Activated CD8-positive, alpha-beta memory T cell treated with anti-CD3 and anti-CD28 coated beads, Interleukin-2, amount 50 U/mL, for 4 hours (primary cell): Measurements from ENCODE around the gene THRB.

Source experiments
- DNase-seq: peaks from one replicate; pipeline ENCODE4 v3.0.0-alpha.2; 2020

Gene THRB

DNA sequence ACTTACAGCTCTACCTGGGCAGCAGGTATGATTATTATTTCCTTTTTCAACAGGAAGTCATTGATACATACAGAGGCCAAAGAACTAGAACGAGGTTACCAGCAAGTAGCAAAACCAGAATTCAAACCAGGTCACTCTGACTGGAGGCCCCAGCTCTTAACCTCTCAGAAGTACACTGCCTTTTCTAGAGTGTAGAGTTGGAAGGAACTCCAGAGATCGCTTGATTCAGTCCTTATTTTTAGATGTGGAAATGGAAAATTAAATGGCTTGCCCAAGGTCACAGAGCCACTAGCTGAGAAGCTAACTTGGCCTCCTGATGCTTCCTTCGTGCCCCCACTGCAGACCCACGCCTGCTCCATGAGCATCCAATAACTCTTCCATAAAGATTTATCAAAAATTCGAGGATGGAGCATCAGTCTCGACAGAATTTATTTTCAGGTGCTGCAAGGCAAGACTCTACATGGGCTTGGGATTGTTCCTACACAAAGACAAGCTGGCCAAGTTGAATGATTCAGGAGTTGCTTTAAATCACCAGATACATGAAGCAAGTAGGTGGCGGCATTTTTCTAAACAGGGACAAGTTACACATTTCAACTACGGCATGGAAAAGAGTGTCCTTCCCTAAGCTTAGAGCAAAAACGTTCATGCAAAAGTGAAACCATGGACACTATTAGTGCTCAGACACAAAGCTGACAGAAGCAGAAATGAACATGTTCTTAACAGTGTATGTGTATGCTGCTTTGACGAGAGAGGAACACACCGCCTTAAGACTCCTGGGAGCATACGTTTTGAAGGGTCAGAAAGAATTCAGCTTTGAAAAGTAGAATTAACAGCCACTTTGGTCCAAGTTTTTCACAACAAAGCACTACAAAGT, 235.7 kb downstream of the THRB start:
- no peak for DNase-seq

DNA sequence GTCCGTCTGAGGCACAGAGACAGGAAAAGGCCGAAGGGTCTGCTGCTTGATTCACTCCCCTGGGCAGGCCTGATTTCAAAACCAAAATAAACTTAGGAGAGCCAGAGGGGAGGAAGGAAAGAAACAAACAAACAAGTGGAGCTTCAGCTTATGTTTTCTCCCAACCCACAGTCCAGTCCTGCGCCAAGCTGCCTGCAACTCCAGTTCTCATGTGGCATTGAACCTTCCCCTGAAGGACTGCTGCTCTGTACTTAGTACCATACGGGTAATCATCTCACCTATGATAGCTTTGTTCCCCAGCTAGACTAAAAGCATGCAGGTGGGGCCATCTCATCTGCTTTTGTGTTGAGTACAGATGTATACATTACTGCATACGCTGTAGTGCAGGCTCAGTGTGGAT, 236.4 kb downstream of the THRB start:
- no peak for DNase-seq

DNA sequence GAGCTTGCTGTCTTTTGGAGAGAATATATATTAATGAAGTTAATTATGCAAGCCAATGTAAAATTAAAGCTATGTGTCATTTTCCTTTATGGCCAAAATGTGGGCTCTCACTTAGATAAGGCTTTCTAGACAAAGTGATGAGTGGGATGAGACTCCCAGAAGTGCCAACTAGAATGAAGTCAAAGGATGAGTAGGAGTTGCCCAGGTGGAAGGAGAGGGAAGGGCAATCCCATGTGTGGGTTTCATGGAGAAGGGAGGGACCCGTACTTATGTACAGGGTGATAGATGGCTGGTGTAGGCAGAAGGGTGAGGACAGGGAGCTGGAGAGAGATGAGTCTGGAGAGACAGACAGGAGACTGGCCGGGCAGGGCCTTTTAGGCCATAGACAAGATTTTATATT, 239.2 kb downstream of the THRB start:
- no peak for DNase-seq

DNA sequence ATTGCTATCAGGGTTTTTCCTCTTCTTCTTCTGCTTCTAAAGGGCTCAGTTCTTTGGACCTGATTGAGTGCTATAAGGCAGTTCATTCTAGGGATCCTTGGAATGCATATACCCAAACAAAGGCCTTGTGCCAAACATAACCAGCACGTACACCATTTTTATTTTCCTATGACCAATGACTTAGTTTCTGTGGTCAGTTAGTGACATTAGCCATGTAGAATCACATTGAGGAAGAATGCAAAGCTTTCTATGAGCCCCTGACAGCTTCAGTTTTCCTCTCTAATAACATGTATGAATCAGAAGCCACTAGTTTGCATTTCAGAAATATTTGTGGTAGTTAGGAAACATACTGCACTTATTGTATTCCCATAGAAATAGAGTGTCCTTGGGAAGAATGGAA, 240.0 kb downstream of the THRB start:
- no peak for DNase-seq

DNA sequence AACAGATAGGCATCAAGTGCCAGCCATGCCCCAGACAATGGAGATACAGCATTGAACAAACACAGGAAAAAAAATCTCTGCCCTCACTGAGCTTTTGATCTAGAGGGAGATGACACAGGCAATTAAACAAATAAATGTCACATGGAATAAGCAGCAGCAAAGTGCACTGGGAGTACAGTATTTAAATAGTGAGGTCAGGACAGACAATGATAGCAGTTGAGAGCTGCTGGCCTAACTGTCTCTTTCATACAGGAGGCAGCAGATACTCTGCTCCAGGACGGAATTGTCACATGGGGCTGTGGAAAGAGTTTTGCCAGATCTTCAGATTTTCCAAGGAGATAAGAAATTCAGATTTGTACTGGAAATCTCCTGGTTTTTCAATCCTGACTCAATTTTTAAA, 241.3 kb downstream of the THRB start:
- no peak for DNase-seq

DNA sequence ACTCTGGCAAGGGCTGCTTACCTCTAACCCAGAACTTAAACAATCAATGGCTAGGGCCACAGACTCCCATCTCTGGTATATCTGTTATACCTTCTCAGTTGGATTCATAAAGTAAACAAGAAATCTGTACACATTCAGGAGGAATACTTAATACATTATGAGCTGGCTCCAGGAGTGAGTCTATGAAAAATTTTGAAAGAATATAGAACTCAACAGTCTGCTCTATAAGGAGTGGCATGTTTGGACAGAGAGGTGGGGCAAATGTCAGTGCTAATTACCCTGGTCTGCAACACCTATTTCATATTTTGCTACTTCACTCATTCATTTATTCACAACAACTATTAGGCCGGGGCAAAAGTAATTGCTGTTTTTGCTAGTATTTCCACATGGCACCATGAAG, 245.1 kb downstream of the THRB start:
- DNase-seq, result no peak

DNA sequence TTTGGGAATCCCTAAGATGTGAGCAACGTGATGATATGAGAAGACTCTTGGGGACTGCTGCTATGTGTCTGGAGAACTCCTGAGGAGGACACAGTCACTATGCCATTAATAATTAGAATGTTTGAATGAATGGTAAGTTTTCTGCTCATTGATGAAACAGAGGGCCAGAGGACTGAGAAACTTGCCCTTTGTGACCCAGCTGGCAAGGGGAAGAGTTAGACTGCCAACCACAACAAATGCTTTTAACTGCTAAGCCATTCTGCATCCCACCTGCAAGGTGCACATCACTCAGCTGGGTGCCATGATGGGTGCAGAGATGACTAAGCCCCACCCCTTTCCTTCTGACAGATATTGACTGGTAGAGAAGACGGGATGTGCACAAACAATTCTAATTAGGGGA, 249.6 kb downstream of the THRB start:
- no peak for DNase-seq

DNA sequence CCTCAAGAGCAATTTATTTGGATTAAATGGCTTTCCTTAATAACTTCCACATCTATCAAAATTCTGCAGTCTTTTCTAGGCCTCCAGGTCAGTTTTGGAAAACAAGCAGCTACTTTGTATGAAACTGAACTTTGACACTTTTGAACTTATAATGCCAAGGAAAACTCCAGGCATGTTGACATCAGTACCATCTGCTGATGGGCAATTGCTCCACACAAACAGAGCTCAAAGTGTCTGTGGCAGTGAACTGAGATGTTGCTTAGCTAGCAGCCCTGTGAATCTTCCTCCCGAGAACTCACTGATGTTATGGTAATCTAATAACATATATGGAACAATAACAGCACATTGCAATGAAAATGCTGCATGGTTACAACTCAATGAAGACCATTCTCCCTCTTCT, 250.2 kb downstream of the THRB start:
- DNase-seq, result no peak

DNA sequence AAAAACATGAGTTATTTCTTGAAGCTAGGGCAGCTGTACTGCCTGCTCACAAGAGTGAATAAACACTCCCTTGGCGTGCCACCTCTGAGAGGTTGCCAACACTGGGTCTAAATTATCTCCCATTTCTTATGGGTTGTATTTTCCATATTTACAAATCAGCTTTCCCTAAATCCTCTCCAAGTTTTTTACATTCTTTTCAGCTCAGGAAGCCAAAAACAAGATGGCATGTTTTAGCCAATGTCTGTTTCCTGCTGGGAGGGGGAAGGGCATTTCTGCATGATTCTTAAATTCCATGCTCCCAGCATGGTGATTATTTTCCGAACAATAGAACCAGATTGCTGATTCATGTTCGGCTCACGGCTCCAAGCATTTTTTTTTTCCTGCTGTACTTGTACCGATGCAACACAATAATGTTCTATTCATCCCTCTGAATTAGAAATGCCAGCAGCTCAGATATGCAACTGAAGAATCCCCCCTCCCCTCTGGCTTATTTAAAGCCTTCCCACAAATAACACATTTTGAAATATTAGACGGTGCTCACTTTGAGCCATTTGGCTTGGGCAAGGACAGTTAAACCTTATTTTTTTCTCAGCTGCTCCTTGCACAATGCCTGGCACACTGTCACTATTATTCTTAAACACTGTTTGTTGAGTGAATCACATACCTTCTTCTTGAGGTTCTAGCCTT, 252.5 kb downstream of the THRB start:
- DNase-seq, result no peak

DNA sequence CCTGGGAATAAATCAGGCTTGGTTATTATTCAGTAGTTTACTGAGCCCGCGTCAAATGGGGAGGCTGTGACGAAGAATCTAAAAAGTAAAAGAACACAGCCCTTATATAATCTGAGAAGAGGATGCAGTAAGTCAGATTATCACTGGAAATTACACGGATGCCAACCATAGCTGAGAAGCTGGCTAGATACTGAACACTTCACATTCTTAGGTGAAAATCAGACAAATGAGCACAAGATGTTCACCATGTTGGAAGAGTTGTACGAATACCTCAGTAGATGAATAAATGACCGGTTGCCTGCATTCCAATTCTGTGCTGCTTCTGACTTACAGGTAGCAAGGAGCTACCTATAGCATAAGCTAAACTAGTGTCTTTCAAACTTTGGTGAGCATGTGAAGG, 254.3 kb downstream of the THRB start:
- no peak for DNase-seq

DNA sequence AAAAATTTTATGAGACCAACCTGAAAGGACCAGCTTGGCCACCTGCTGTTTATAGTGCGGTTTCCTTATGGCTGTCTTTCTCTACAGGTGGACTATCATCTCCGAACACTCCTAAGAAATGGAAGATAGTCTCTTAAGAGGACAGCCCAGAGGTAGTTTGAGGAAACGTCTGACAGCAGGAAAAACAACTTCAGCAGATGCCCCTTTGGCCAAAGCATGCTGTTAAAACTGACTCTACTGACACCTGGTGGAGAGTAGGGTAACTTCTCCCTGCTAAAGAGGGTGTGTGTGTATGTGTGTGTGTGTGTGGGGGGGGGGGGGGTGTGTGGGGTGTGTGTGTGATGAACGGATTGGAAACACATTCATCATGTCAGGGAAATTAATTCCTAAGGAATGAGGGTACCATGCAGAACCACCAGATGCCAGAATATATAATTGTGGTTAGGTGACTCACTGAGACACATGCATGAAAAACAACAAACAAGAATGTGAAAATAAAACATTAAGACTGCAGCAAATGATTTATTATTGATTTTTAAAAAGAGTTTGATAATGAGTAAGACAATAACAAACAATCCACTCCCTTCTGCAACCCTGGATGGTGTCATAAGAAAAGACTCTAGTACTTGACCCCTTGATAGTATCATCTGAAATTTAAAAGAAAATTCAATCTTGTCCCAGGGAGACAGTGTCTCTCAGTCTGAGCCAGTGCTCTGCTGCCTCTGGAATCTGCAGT, 256.5 kb downstream of the THRB start:
- DNase-seq, result no peak

DNA sequence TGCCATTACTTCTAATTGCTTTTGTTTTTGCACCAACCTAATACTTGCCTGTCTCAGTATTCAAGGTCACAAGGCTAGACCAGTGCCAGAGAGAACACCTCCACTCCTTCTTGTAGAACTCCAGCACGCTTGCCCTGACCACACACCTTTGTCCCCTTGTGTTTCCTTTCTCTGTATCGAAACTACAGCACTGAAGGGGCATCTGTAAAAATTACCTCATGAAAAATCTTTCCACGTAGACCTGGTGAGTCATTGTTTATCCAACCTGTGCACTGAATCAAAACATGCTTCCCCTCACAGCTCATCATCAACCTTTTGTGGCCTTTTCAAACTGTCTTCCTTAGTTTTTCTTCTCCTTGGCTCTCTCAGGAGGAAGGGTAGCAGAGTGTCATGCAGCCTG, 259.5 kb downstream of the THRB start:
- no peak for DNase-seq

DNA sequence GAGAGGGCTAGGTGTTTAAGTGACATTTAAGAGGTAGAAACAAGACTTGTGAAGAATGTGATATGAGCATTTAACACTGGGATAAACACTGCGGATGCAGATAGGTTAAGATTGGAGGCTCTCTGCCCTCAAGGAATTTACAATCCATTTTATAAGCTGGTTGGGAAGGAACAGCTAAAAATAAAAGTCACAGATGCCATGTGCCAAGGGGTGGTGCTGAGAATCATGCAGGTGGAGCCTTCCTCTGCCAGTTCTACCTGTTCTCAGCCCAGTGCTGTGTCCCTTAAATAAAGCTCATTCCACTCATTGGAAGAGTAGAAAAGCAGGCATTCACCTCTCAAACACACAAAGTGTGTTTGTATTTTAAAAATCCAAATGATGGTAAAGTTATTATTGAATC, 261.9 kb downstream of the THRB start:
- no peak for DNase-seq

DNA sequence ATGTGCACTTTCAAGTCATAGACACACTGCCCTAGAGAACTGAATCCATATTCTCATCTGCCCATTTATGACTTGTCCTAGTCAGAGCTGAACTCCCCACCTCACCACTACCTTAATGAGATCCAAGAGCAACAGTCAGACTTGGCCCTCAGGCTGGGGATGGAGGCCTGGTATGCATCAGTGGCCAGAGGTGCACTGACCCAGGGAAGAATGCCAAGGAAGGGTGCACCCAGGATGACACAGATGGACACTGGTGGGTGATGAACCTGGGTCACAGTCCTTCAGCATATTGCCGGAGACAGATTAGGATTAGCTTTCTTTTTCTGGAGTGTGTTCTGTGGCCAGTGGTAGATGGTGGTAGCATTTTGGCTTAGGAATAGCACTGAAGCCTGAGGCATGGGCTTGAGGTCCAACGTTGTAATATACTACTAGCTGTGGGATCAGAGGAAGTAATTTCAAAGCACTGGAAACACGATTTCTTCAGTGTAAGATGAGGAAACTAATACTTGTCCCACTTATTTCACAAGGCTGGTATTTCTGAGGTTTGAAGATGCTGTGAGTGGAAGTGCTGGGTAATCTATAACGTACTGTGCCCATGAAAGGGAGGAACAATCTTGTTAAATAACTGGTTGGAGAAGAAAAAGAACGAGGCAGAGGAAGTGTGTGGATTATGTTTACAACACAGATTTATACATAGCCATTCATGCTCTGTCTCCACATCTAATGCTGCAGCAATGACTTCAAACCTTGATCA, 265.0 kb downstream of the THRB start:
- DNase-seq, result no peak

DNA sequence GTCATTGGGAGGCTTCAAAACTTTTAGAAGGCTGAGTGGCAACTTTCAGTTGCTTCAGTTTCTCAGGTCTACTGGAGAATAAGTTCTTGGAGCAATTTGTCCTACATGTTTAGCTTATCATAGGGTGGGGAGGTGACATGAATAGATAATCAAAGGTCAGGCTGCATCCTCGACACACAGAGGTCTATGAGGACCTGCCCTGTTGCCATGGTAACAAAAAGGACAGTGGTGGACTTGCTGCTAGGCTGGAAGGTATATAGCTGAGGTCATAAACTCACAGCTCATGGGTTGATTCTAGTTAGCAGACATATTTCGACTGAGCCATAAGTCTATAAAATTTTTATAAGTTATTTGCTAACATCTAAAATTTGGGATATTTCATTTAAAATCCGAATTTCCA, 267.0 kb downstream of the THRB start:
- no peak for DNase-seq

DNA sequence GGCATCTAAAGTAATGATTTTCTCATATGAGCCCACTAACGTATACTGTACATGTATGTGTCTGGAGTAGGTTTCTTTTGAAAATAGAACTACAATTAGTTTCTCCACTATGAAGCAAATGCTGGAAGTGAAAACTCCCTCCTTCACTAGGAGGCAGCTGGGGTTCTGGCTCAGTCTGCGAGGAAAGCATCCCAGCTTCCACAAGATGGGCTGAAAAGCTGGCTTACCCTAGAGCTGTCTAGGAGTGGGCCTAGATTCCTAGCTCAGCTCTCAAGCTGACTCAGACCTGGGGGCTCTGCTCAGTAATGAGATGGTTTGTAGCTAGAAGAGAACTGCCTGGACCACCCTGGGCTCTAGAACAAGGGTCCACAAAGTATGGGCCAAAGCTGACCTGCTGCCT, 268.3 kb downstream of the THRB start:
- DNase-seq, result no peak

DNA sequence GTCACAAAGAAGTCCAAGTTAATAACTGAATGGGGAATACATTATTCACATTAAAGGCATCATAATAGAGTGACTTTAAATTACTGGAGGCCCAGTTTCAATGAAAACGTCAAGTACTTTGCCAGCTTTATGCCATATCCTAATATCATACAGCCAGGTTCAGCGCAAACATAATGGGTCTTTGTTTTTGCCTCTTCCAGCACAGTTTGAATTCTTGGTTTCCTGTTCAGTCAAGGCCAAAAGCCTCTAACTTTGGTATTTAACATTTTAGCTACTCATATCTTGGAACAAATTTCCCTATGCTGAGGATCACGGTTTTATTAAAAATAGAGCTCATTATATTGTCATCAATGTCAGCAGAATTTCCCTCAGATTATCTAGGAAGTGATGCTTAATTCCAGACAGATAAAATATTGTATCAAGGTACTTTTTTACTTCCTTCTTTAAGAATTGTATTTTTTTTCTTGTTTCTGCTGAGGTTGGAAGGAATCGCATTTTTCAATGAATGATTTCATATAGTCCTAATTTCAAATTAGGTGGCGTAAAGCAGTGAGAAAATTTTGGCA, 269.2 kb downstream of the THRB start:
- no peak for DNase-seq

DNA sequence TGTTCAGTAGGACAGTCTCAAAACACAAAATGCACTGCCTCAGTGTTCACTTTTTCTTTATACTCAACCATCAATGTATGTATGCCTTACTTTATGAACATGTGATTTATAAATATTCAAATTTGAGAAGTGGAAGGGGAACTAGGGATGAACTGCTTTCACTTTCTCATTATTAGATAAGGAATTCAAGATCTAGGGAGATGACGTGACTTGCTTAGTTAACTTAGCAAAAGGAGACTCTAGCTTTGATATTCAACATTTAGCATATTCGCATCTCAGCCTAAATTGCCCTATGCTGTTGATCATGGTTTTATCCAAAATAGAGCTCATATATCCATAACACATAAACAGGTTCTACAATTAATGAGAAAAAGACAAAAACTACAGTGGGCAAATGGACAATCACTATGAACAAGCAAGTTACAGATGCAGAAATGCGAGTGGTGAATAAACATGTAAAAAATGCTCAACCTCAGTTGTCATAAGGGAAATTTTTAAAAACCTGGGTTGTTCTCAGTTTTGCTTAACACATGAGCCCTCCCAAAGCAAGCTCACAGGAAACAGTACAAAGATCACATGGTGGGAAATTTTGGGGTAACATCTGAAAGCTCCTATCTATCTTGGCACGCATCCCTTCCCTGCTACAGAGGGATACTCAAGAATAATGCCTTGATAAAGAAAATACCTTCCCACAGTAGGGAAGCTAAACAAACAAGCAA, 269.8 kb downstream of the THRB start:
- DNase-seq, result no peak

DNA sequence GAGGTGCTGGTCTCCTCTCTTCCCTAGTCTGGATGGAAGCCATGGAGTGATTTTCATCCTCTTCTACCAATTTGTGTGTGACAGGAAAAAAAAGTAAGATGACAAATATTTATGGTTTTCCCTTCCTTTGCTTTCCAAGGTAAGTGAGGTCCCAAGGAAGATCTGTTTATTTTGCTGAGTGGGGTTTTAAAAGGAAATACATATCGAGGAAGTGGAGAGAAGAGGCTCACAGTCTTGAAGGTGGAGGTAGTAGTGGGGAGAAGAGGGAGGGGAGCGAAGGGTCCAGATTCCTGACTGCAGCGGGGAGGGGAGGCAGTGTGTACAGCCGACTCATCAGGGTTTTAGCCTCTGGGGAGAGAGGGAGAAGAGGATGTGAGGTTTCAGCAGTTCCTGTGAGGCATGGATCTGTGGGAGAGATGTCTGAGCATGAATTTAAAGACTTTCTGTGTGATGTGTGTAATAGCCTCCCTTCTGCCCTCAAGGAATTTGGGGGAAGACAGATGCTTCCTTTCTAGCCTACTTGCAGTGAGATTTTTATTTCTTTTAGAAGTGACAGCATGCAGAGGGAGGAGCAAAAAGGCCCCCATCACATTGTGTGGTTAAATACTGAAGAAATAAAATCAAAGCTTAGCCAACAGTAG, 272.4 kb downstream of the THRB start:
- DNase-seq, result no peak

DNA sequence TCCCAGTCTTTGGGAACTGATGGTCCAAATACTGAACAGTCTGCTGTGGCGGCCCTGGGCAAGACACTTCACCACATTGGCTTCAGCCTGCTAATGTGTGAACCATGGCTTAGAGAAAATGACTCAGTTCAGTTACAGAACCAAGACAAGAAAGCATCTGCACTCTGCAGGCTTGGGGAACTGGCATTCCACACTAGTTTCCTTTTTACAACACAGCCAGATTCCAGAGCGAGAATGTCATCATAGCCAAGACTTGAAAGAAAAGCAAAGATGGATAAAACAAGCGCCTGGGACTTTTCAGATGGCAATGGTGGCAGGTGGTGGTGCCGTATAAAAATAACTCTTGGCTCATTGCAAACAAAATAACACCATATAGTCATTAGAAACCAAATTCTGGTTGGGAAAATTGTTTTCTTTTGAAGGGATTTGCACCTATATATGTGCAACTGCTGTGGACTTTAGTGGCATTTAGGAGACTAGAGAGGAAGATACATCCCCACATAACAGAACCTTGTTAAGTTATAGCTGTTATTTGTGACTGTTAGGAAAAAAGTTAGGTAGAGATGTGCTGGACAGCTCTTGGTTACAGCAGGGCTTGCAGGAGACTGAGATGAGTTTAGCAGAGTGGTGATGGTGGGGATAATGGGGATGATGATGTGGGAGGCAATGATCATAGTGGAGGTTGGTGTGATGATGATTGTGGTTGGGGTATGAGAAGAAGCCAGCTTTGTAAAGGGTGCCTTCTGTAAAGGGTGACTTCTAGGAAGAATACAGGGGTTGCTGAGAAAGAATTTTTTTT, 273.6 kb downstream of the THRB start:
- no peak for DNase-seq

DNA sequence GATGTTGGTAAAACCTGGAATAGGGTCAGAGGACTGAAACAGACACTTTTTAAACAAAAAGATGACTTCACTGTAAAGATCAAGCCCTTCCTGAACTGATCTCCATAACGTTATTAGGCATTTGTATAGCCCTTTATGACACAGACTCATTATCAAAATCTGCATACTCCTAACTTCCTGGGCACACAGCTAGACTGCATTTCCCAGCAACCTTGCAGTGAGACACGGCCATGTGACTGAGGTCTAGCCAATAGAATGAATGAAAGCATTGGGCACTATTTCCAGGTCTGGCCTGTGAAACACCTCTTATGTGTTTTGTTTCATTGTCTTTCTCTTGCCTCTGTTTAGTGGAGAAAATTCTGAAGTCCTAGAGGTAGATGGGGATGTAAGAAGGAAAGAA, 279.1 kb downstream of the THRB start:
- DNase-seq, result no peak
